LHCN-M2 (cell line): ENCODE measurements around the gene NAT16. TPM values are rescaled to one million over a fixed set of nuclear protein-coding genes. Genes with fewer than 3 reads are reported as not detected.

Source experiments
- DNase-seq: peaks from one replicate; pipeline ENCODE4 v3.0.0-alpha.2; 2012; ENCODE audit warnings: low read depth
- total RNA-seq: library from RNA; depleted of rRNA; stranded (reverse); fragments of >200 nt; gene quantifications from 2 replicates; pipeline ENCODE4 v1.2.3, GENCODE V29; 2014

The NAT16 gene
- total RNA-seq, 1 experiment from 2014 or later, result not detected

DNA sequence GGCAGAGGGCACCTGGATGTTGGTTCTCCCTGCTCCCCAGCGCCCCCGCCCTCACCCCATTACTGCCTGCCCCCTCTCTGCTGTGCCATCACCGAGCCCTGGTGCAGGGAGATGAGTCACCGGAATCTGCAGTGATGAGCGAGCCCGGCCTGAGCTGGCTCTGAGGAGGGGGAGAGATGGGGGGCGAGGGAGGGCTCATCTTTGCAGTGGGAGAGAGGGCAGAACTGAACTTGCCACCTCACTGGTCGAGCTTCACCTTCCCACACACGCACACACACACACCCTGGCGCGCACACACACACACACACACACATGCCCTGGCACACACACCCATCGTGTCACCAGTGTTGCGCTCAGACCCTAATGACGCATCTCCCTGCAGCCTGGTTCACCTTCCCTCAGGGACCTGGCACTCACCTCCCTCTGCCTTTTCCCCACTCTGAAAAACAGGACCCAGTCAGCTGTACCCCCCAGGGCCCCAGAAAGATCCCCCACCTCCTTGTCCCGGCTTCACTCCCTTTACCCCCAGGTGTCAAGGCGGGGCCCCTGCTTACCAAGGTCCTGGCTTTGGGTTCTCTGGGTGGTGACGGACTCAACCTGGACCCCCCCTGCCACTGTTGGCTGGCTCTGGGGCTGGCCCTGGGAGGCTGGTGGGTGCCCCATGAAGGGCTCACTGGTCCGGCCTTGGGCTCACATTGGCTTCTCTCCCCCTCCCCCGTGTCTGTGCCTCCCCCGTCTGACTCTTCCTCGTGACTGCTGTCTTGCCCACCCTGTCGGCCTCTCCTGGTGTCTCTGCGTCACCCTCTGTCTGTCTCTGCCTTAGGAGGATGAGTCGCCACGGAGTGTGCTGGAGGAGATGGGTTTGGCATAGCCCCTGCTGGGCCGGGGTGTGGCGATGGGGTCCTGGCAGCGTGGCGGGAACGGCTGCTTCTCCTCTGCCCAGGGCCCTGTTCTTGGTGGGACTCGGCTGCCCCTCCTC is 20.1 kb downstream of the NAT16 start:
- DNase-seq, result peak; percentile 64

DNA sequence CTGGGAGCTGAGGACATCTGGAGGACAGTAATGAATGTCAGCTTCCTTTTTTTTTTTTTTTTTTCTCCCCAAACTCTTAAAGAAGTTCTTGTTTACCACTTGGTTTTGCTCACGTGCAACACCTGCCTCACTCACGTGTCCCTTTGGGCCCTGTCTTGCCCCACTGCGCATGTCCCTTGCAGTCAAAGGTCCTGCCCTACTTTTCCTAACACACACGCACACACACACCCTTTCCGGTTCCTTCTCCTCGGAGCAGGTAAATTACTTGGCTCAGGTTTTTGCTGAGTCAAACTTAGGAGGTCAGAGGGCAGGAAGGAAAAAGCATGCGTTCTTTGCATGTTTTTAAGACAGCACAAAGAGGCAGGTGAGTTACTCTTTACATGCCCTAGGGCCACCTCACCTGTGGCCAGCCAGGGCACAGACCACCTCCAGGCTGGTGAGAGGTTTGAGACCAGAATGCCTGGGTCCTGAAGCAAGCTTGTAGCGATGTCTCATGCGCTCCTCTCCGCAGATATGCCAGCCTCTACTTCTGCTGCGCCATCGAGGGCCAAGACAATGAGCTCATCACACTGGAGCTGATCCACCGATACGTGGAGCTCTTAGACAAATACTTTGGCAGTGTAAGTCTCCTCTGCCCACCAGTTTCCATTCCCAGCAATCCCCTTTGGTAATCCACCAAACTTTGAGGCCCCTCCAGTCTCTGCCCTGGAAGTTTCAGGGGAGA is 23.1 kb downstream of the NAT16 start:
- no peak for DNase-seq

DNA sequence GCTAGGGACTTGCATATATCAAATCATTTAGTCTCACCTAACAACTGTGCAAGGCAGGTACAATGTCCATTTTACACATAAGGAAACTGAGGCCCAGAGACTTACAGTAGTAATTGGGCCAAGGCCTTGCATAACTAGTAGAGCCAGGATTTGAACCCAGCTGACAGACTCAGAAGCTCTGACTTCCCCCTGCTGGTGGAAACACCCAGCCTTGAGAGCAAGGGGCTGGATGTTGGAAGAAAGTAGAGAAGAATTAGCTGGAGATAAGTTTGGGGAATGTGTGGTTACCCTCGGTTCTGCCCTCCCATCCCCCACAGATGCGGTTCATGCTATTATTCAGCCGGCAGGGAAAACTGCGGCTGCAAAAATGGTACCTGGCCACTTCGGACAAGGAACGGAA is 23.8 kb downstream of the NAT16 start:
- DNase-seq, result no peak

DNA sequence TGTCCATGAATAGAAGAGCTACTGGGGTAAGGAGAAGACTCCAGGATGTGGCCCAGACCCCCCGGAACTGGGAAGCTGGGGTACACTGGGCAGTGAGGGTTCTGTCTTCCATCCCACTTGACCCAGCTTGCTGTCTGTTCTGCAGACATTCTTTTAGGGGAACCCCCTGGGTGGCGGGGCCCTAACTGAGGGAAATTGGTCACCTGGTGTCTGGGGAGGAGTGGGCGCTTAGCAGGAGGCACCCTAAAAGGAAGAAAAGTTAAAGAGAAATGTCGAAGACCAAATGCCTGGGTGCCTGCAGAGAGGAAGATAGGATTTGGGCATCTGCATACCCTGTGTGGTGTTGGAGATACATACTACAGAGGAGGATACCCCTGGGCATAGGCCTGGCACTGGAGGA is 24.8 kb downstream of the NAT16 start:
- DNase-seq, result no peak

DNA sequence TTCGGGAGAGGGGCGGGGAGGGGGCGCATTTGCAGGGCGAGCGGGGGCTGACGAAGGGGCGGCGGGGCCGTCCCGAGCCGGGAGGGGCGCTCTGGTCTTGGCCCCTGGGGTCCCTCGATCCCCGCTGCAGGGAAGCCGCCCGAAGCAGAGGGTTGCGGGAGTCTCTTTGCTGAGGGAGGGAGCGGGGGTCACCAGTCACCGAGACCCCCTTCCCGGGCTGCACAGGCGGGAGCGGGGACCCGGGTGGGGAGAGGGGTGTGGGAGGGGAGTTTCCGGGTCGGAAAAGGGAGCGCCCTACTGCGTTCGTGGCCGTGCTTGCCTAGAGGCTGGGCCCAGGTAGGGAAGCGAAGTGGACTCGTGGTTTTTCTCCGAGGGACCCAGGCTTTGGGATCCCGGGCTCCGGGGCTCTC is 25.4 kb downstream of the NAT16 start:
- DNase-seq, result no peak

DNA sequence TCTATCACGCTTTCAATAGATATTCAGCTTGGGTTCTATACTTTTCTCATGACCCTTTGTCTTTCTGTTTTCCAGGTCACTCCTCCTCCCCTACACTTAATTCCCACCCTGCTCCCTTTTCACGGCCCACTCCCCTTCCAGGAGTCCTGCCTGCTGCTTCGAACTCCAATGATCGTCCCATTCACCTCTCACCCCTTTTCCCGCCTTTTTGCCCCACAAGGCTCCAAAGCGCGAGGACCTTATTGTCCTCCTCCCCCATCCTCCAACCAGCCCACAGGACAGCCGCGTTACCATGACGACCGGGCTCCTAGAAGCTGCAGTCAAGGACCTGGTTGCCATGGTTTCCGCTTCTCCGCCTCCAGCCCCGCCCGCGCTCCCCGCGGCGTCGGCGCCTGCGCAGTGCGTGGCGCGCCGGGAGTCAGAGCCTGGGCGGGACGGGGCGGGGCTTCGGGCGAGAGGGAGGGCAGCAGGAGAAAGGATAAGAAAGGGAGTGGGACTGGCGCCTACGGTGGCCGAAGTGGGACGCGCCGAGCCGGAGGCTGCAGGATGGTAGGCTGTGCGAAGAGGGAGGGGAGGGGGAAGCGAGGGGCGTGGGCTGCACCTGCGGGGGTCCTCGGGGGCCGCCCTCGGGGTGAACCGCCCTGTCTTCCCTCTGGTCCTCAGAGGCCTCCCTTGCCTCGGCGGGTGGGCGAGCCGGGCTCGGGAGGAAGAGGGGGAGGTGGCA is 26.0 kb downstream of the NAT16 start, which contains the start of gene AP1S1:
Gene AP1S1 (plus strand): TSS at position 508 of the 724 bp plus-strand sequence. CDS start 39 bp downstream, at position 547.
- DNase-seq, result peak; percentile 96

DNA sequence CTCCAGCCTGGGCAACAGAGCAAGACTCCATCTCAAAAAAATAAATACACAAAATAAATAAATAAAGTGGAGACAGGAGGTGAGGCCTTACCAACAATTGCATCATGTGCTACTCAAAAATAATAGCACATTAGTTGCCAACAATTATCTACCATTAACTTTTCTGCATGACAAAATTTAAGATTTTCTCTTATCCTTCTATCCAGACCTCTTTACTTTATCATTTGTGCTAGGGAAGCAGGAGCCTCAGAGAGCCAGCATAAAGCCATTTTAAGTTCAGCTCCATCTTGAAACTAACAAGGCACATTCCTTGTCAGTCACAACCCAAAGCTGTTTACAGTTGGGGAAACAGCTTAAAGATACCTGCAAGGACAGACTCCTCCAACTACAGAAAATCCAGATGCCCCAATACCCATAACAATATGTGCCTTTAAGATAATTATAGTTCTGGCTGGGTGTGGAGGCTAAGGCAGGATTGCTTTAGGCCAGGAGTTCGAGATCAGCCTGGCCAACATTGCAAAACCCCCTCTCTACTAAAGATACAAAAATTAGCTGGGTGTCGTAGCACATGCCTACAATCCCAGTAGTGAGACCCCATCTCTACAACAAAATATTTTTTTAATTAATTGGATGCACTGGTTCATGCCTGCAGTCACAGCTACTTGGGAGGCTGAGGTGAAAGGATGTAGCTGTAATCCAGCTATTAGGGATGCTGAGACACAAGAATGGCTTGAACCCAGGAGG is 28.0 kb downstream of the NAT16 start:
- DNase-seq, result no peak

DNA sequence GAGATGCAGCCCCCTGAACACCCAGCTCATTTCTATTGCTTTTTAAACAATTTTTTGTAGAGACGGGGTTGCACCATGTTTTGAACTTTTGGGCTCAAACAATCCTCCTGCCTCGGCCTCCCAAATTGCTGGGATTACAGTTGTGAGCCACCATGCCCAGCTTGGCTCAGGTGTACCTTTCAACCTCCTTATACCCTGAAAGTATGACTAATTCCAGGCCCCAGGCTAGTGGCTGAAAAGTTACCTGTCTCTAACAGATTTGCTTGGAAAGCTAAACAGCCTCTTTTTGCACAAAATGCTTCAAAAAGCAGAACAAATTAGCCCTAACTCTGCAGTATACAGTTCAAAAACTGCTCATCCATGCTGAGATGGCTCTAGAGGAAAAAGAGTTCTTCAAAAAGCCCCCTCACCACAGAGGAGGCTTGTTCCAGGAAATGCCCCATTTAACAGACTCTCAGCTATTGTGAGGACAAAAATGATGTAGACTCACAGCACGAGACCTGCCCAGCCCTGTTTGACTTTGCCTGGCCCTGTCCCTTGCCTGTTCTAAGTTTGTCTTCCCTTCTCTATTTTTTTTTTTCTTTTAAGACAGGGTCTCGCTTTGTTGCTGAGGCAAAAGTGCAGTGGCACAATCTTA is 39.2 kb downstream of the NAT16 start:
- DNase-seq, result no peak

DNA sequence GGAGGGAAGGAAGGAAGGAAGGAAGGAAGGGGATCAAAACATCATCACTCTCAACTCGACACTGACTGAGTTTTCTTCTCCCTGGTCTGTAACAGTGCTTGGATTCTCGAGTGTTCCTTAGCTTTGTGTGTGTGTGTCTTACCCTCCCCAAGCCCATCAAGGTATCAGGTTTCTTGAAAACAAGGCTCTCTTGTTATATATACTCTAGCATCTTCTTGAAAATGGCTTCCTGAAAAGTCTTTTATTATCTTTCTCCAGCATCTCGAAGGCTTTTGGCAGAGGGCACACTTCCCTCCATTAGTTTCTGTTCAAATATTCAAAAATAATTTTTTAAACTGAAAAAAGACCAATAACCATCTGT is 39.8 kb downstream of the NAT16 start:
- peak; percentile 67 for DNase-seq

DNA sequence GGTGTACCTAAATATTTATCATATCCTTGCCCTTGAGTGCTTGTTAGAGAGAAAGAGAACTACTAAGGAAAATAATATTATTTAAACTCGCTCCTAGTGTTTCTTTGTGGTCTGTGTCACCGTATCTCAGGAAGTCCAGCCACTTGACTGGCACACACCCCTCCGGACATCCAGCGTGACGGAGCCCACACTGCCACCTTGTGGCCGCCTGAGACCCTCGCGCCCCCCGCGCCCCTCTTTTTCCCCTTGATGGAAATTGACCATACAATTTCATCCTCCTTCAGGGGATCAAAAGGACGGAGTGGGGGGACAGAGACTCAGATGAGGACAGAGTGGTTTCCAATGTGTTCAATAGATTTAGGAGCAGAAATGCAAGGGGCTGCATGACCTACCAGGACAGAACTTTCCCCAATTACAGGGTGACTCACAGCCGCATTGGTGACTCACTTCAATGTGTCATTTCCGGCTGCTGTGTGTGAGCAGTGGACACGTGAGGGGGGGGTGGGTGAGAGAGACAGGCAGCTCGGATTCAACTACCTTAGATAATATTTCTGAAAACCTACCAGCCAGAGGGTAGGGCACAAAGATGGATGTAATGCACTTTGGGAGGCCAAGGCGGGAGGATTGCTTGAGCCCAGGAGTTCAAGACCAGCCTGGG is 41.8 kb downstream of the NAT16 start:
- peak; percentile 99 for DNase-seq

DNA sequence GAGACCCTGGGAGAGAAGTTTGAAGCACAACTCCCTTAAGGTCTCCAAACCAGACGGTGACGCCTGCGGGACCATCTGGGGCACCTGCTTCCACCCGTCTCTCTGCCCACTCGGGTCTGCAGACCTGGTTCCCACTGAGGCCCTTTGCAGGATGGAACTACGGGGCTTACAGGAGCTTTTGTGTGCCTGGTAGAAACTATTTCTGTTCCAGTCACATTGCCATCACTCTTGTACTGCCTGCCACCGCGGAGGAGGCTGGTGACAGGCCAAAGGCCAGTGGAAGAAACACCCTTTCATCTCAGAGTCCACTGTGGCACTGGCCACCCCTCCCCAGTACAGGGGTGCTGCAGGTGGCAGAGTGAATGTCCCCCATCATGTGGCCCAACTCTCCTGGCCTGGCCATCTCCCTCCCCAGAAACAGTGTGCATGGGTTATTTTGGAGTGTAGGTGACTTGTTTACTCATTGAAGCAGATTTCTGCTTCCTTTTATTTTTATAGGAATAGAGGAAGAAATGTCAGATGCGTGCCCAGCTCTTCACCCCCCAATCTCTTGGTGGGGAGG is 42.4 kb downstream of the NAT16 start:
- DNase-seq, result no peak

DNA sequence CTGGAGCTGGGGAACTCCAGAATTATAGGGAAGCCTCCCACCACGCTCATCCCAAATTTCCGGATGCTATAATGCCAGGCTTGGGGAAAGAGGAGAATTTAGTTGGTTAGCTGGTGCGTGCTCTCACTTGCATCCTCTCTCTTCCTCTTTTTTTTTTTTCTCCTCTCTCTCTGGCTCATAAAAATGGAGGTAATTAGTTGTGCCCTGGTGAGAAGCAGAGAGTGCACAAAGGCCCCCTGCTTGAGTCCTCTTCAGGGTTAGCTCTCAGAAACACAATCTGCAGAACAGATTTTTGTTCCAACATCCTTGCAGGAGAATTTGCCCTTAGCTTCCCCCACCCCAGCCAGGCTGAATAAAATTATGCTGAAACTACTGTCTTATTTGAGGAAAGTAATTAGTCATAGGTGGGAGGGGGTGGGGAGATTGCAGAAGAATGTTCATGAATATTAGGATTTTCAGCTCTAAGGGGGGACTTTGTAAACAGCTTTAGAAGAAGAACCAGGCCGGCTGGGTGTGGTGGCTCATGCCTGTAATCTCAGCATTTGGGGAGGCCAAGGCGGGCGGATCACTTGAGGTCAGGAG is 45.6 kb downstream of the NAT16 start:
- peak; percentile 66 for DNase-seq

DNA sequence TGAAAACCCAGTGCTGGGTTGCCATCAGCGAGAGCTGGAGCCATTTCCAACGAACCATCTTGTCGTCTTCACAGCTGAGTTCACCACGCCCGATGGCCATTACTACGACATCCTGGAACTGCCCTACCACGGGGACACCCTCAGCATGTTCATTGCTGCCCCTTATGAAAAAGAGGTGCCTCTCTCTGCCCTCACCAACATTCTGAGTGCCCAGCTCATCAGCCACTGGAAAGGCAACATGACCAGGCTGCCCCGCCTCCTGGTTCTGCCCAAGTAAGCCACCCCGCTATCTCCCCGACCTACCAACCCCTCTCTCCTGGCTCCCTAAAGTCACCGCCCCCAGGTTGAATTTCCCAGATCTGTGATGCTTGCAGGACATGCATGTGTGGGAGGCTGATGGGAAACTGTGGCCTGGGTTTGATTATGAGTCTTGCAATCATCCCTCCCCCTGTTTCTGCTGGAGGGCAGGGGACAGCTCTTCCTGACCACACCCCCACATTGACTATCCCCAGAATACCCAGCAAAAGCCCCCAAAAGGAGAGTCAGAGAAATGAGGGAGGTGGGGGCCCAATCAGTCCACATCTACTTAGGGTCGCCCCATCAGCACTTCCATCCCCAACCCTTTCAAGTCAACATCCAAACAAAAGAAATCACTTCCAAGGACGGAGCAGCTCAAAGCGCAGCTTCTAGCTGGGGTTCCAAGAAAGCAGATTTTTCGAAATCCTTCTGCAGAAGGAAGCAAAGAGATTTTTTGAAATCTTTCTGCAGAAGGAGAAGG is 46.3 kb downstream of the NAT16 start:
- peak; percentile 76 for DNase-seq

DNA sequence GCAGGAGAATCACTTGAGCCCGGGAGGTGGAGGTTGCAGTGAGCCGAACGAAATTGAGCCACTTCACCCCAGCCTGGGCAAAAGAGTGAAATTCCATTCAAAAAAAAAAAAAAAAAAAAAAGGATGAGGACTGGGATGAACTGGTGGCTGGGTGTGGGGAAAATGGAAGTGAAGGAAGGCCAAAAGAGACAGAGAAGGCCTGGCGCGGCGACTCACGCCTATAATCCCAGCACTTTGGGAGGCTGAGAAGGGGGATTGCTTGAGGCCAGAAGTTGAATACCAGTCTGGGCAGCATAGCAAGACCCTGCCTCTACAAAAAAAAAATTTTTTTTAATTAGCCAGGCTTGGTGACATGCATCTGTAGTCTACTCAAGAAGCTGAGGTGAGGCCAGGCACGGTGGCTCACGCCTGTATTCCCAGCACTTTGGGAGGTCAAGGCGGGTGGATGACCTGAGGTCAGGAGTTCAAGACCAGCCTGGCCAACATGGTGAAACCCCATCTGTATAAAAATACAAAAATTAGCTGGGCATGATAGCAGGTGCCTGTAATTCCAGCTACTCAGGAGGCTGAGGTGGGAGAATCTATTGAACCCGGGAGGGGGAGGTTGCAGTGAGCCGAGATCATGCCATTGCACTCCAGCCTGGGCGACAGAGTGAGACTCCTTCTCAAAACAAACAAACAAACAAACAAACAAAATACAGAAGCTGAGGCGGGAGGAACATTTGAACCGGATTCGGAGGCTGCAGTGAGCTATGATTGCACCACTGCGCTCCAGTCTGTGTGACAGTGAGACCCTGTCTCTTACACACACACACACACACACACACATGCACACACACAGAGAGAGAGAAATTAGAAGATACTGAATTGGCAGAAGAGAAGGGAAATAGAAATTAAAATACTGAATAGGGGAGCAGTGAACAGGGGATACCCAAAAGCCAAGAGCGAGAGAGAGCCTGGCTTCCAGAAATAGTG is 47.2 kb downstream of the NAT16 start:
- peak; percentile 55 for DNase-seq

DNA sequence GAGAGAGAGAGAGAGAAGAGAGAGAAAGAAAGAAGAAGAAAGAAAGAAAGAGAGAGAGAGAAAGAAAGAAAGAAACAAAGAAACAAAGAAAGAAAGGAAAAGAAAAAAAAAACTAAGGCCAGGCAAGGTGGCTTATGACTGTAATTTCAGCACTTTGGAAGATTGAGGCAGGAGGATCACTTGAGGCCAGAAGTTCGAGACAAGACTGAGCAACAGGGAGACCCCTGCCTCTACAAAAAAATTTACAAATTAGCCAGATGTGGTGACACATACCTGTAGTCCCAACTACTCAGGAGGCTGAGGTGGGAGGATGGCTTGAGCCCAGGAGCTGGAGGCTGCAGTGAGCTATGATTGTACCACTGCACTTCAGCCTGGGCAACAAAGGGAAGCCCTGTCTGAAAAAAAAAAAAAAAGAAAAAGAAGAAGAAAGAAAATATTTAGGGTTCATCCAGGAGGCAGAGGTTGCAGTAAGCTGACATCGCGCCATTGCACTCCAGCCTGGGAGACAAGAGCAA is 50.4 kb downstream of the NAT16 start:
- no peak for DNase-seq

DNA sequence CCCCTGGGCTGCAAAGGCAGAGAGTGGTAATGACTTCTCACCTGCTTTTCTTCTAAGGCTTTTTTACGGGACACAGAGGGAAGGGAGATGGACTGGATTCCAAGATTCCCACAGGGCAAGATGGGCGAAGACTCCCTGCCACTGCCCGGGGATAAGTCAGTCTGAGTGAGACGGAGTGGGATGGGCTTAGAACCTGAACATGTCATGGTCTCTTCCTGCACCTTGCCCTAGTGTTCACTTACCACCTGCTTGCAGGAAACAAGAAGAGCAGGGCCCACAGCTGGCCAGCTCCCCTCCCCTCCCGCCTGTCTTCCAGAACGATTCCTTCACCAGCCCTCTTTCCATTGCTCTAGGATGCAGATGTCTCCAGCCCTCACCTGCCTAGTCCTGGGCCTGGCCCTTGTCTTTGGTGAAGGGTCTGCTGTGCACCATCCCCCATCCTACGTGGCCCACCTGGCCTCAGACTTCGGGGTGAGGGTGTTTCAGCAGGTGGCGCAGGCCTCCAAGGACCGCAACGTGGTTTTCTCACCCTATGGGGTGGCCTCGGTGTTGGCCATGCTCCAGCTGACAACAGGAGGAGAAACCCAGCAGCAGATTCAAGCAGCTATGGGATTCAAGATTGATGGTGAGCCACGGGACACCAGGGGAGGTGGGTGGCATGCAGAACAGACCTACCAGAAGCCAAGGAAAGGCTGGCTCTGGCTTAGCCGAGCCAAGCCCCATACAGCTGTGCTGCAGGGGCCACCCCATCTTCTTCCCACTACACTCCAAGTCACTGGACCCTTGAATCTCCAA is 51.9 kb downstream of the NAT16 start:
- peak; percentile 75 for DNase-seq
